Stimulated activated CD4-positive, alpha-beta T cell treated with anti-CD3 and anti-CD28 coated beads, Interleukin-2, amount 100 ng/mL, for 4 hours (primary cell): Measurements from ENCODE around the gene PNKP.

ENCODE experiments used
- DNase-seq: peaks from one replicate; pipeline ENCODE4 v3.0.0-alpha.2; 2020; ENCODE audit warnings: low read depth

PNKP gene

DNA sequence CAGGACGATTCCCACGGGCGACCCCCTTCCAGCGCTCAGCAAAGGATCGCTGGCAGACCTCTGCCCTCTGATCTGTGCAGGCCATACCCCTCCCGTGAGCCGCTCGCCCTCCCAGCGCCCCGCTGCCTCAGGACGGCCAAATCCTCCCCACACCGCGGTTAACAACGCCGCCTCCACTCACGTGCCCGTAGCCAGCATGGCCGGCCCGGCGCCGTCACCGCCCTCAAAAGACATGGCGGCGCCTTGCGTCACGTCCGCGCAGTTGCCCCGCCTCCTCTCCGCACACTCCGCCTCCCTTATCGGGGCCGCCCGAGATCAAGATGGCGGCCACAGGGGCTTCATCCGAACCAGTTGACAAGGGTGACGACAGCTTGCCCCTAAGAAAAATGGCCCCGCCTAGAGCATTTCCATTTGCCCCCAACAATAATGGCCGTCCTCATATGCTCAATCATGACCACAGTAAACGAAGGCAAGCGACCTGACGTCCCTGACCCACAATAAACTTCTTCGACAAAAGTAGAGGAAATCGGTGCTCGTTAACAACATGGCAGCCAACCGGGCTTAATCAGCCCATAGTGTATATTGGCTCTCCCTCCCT is 9.1 kb upstream of the PNKP start:
- peak; percentile 97 for DNase-seq

GRCh38 chr19:49875857-49876421 is 8.6 kb upstream of the PNKP start:
- peak; percentile 43 for DNase-seq

DNA sequence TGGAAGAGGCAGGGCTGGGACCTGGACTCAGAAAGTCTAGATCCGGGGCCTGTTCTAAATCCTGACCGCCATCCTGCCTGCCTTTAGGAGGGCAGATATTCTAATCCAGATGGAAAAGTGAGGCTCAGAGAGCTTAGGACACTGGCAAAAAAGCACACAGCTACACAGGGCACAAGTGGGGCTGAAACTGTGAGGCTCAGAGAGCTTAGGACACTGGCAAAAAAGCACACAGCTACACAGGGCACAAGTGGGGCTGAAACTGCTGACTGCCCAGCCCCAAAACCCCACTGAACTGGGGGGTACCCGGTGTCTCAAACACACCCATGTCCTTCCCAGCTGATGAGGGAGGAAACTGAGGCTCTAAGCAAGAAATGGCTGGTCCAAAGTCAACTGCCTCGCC is 7.8 kb upstream of the PNKP start:
- no peak for DNase-seq

DNA sequence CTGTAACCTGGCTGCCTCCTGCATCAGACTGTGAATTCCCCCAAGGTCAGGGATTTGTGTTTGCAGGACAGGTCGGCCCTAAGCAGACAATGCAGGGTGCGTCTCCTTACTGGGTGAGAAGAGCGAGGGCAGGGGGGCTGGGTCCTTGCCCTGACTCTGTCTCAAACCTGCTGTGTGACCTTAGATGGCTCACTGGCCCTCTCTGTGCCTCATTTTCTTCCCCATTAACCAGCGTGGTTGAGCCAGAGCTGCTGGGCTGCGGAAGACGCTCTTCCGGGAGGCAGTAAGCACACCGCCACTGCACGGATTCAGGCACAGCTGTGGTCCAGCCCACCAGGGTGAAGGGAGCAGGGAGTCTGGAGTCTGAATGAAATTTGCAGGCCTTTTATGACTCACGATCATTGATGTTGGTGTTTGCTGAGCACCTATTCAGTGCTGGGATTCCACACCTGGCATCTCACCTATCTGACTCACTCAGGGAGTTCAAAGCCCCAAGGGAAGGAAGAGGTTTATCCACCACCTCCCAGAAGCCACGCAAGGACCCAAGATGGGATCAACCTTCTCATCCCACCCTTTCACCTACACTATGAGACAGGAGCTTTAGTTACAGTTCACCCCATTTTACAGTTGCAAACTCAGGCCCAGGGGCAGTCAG is 7.3 kb upstream of the PNKP start:
- DNase-seq: no peak

- DNase-seq: no peak
Measured at GRCh38 chr19:49873834-49874233, 6.5 kb upstream of the PNKP start.

GRCh38 chr19:49873129-49873521 is 5.7 kb upstream of the PNKP start:
- DNase-seq: no peak

- no peak for DNase-seq
Measured at GRCh38 chr19:49872245-49873128, 5.1 kb upstream of the PNKP start.

DNA sequence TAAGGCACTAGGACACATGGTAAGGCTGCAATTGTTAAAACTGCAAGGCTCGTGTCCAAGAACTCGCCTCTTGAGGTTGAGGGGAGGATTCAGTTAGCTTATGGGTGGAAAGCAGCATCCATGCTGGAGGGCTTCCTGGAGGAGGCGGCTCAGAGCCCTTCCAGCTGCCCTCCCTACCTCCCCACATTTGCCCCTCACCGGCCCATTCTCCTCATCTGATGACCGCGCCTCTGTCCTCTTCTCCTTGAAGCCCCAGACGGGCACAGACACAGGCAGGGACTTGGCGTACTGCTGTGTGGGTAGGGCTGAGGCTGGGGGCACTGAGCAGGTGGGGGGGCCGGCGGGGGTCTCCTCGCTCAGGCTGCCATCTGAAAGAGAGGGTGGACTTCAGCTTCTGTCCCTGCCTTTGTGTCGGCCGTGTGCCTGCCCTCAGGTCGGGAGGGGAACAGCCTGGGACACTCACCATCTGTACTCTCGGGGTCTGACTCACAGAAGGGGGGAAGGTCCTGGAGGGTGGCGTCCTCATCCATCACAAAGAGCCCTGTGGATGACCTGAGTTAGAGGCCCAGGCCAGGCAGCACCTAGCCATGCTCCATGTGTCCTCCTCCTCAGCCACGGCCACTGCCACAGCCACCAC is 4.1 kb upstream of the PNKP start:
- DNase-seq: no peak

GRCh38 chr19:49870309-49870901 is 3.0 kb upstream of the PNKP start:
- DNase-seq: no peak

- peak; percentile 77 for DNase-seq
Measured at GRCh38 chr19:49869484-49870308, 2.3 kb upstream of the PNKP start.

GRCh38 chr19:49869009-49869483 is 1.7 kb upstream of the PNKP start:
- no peak for DNase-seq

DNA sequence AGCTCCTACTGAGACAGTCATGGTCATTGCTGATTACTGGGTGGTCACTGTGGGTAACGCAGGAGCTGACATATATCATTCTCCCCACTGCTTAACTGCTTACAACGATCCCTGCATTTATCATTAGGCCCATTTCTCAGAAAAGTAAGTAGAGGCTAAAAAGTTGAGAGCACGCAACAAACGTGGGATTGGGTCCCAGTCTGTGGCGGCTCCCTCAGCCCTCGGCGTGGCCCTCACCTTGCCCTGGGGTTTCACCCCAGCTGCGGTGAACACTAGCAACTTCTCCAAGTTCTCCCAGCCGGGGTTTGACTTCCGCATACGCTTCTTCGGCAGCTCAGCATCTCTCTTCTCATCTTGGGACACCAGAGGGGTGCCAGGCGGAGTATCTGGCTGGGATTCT is 2.5 kb downstream of the PNKP start:
- no peak for DNase-seq

- no peak for DNase-seq
Measured at GRCh38 chr19:49863935-49864320, 3.4 kb downstream of the PNKP start.

- no peak for DNase-seq
Measured at GRCh38 chr19:49863254-49863934, 4.0 kb downstream of the PNKP start.

- no peak for DNase-seq
Measured at GRCh38 chr19:49862391-49863253, 4.8 kb downstream of the PNKP start.

- DNase-seq: no peak
Measured at GRCh38 chr19:49861541-49862378, 5.6 kb downstream of the PNKP start.

- DNase-seq: no peak
Measured at GRCh38 chr19:49861107-49861506, 6.3 kb downstream of the PNKP start.

DNA sequence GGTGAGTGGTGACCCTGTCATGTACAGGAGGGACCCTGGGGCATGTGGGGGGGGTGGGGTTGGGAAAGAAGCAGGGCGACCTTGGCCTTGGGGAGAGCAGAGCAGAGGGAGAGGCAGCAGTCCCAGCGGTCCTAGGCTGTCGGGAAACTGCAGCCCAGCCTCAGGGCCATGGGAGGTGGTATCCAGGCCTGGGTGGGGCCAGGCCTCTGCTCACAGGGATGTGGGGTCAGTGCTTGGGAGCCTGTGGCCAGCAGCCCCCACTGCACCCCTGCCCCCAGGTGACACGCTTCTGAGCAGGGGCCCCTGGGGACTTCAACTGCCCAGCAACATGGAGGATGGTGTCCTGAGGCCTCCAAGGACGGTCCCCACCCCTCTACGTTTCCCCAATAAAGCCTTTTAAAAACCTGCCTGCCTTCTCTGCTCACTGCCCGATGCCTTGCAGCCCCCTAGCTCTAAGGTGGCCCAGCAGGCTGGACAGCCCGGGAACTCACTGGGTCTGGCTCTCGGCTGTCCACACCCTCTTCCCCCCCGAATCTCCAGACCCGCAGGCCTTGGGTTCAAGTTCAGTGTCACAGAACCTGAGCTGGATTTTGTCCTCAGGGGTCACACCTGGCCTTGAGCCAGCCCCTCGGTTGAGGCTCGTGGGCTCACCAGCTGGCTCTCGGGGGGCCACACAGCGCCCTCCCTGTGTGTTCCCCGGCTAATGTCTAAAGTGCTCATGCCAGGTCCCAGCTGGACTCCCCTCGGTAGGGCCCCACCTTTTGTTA is 6.9 kb downstream of the PNKP start:
- no peak for DNase-seq
